Activated CD4-positive, alpha-beta T cell treated with anti-CD3 and anti-CD28 coated beads, Interleukin-2, amount 50 U/mL, for 48 hours (primary cell): ENCODE data around the gene PPP6R1.

Experiments
- DNase-seq, 2 experiments: peaks; one replicate each; pipeline ENCODE4 v3.0.0-alpha.2; 2020

The PPP6R1 gene, protein sequence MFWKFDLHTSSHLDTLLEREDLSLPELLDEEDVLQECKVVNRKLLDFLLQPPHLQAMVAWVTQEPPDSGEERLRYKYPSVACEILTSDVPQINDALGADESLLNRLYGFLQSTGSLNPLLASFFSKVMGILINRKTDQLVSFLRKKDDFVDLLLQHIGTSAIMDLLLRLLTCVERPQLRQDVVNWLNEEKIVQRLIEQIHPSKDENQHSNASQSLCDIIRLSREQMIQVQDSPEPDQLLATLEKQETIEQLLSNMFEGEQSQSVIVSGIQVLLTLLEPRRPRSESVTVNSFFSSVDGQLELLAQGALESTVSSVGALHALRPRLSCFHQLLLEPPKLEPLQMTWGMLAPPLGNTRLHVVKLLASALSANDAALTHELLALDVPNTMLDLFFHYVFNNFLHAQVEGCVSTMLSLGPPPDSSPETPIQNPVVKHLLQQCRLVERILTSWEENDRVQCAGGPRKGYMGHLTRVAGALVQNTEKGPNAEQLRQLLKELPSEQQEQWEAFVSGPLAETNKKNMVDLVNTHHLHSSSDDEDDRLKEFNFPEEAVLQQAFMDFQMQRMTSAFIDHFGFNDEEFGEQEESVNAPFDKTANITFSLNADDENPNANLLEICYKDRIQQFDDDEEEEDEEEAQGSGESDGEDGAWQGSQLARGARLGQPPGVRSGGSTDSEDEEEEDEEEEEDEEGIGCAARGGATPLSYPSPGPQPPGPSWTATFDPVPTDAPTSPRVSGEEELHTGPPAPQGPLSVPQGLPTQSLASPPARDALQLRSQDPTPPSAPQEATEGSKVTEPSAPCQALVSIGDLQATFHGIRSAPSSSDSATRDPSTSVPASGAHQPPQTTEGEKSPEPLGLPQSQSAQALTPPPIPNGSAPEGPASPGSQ

DNA sequence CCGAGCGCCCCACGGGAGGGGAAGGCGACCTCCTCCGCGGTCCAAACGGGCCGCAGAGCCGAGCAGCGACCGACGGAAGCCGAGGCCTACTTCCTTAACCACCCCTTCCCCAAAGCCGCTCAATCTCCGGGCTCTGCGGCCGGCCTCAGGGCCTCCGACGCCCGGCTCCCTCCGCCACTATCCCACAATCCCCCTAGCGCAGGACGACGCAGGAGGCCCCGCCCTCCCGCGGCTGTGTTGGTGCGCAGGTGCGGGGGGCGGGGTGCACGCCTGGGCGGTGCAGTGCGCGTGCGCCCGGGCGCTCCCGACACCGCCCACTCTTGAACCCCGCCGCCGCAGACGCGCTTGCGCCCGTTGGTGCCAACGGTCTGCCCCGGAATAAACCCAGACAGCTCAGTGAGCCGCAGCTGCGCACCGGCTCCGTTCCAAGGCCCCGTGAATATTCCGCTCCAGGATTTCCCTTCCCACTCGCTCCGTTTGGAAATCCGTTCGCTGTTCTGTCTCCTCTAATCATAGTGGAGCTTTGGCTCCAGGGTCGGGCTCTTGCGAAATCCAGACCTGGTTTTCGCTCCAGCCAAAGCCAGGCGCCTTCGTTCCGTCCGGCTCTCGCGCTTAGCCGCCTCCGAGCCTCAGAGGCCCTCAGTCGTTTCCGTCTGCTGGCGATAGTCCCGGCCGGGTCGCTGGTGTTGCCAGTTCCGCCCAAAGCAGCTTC, at the start of gene PPP6R1:
Gene PPP6R1, minus strand, starts transcription at position 190 of the 712 bp plus-strand sequence. CDS start 11,914 bp downstream, outside the sequence.
- DNase-seq, result peak; percentile 96 to 97

DNA sequence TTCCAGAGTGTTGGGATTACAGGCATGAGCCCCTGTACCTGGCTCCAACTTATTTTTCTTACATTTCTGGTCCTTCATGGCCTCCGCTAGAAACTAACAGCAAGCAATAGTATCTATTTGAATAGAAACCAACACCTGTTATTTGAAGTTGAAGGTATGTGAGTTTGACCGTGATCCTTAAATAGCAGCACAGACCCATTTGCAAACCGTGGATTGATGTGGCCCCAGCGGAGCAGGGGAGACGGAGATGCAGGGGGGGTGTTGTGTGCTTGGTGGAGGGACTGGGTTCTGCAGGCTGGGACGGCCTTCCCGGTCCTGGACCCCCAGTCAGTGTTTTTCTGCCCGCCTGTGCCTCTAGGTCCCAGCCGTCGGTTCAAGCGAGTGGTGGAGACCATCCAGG, 49.5 kb upstream of the PPP6R1 start:
- DNase-seq, result no peak

DNA sequence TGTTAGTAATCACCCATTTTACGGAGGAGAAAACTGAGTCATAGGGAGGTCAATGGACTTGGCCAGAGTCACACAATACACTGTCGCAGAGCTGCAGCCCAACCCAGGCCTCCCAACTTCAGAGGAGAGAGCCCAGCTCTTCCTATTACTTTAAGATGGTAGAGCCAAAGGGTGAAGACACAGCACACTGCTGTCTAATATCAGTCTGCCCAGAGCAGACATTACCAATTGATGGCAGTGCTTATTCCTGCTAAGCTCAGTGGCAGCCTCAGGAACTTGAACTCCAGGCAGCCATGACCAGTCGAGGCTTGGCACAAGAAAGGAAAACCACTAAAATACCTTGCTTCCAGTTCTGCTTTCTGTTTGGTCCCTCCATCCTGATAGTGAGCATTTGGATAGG, 47.9 kb upstream of the PPP6R1 start:
- no peak for DNase-seq

DNA sequence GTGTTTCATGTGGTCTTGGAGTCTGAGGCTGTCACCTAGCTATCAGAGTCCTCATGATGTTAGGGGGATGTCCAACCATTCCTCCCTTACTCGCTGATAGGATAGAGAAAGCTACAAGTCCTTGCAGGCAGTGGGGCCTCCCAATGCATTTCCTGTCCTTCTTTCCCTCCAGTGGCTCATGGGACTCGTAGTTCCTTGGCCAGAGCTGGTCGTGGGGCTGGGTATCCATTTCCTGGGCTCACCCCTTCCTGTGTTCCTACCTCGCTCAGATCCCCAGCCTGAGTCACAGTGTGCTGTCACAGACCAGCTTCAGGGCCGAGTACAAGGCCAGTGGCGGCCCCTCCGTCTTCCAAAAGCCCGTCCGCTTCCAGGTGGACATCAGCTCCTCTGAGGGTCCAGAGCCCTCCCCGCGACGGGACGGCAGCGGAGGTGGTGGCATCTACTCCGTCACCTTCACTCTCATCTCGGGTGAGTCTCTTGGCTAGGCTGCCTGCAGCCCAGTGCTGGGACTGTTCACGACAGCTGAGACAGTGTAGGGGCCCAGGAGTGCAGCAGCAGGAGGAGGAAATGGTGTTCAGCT, 47.3 kb upstream of the PPP6R1 start:
- DNase-seq, result no peak

DNA sequence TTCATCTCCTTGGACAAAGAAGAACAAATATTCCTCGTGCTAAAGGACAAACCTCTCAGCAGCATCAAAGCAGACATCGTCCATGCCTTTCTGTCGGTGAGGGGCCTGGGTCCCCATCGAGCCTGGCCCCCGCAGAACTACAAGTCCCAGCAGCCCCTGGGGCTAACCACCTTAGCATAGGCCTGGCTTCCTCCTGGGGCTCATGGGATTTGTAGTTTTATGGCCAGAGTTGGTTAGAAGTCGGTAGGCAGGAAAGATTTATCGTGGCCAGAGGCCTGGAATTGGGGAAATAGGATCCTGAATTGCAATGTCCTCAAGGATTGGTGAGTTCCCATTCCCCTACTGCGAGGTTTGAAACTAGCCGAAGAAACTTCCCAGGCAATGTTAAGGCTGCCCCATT, 46.7 kb upstream of the PPP6R1 start:
- DNase-seq, result peak; percentile 46 to 55

DNA sequence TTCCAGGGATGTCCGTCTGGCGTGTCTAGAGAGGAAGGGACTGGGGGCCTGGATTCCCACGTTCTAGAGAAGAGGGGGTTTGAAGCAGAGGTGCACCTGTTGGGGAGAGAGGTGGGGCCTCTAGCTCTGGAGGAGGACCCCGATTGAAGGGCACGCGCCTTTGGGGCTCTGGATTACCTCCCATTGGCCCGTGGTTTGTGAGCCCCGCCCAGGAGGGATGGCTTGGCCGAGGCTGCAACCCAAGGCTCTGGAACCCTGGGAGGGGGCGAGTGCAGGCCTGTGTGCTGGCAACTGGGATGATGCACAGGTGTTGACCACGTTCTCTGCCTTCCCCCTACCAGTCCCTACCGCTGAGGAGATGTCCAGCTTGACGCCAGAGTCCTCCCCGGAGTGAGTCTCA, 46.2 kb upstream of the PPP6R1 start:
- no peak for DNase-seq

DNA sequence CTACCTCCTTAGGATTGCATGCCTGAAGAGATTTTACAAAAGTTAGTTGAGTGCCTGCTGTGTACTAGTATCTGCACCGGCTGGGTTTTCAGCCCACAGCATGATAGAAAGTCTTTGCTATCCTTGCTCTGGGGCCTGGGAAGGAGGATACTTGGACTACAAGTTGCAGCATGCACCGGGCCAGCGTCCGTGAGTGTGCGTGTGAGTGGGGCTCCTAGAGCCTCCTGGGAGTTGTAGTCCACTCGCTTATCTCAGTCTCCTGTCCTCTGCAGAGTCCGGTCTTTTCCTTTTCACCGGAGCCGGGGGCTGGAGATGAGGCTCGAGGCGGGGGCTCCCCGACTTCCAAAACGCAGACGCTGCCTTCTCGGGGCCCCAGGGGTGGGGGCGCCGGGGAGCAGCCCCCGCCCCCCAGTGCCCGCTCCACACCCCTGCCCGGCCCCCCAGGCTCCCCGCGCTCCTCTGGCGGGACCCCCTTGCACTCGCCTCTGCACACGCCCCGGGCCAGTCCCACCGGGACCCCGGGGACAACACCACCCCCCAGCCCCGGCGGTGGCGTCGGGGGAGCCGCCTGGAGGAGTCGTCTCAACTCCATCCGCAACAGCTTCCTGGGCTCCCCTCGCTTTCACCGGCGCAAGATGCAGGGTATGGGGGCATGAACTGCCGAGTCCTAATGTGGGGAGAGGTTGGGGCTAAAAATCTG, 45.6 kb upstream of the PPP6R1 start:
- DNase-seq, result peak; percentile 31 to 41

DNA sequence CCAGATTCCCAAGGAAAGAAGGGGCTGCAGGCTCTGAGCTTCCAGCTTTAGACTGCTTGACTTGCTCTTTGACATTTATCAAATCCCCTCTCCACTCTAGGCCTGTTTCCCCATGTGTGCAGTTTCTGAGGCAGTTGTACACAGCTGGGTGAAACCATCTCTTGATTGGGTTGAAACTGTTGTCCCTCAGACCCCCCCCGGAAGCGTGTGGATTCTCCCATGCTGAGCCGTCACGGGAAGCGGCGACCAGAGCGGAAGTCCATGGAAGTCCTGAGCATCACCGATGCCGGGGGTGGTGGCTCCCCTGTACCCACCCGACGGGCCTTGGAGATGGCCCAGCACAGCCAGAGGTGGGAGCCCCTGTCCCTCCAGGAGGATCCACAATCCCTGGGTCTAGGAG, 44.7 kb upstream of the PPP6R1 start:
- DNase-seq, result no peak

DNA sequence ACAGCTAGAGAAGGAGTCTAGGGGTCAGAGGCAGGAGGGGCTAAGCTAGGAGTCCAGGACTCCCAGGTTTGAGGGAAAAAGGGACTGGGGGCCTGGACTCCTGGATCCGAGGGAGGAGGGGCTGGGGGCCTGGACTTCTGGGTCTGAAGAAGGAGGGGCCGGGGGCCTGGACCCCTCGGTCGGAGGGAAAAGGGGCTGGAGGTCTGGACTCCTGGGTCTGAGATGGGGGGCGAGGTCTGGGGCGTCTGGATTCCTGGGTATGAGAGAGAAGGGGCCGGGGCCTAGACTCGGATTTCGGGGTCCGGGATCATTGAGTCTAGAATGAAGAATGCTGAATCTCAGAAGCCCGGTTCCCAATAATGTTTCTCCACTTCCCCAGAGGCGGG, 43.5 kb upstream of the PPP6R1 start:
- no peak for DNase-seq

DNA sequence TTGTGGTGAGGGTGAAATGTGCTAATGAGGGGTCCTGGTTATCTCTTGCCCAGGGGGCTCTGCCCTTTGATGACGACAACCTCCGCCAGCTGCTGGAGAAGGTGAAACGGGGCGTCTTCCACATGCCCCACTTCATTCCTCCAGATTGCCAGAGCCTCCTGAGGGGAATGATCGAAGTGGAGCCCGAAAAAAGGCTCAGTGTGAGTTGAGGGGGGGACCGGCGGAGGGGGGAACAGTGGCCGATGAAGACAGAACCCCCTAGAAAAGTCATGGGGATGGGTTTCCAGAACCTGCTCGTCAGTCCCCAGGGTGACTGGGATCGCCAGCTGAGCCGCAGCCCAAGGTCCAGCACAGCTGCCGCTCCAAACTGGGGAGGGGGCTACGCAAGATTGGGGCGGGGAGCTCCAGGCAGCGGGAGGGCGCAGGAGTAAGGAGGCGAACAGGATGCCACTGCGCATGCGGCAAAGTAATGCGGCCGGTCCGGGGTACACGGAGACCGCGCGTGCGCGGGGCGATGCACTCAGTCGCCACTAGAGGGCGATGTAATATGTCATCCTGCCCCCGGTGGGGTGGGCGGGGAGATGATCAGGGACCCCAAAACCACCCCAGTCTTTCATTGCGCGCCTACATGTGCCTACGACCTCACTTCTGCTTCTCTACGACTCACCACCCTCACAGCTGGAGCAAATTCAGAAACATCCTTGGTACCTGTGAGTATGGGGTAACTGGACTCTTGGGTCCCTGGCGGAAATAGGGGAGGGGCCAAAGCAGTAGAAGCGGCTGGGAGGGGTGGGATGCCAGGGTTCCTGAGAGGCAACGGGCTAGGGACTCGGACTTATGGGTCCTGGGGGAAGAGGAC, 42.9 kb upstream of the PPP6R1 start:
- DNase-seq, result peak; percentile 98

DNA sequence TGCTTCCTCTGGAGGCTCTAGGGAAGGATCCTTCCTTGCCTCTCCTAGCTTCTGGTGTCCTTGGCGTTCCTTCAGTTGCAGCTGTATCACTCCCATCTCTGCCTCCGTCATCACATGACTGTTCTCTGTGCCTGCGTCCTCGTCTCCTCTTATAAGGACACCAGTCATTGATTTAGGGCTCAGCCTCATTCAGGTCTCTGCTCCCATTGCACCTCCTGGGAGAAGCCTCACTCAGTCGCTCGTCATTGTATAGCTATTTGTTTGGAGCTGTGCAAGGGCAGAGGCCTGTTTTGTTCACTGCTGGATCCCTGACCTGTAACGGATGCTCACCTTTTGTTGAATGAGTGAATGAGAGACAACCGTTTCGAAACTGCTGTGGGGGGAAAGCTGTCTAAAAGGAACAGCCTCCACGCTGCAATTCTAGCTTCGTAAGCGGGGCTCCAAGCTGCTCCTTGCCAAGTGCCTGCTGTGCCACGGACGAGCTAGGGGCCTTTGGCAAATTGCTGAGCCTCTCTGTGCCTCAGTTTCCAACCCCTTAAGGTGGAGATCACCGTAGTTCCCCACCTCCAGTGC, 42.2 kb upstream of the PPP6R1 start:
- DNase-seq, result no peak

DNA sequence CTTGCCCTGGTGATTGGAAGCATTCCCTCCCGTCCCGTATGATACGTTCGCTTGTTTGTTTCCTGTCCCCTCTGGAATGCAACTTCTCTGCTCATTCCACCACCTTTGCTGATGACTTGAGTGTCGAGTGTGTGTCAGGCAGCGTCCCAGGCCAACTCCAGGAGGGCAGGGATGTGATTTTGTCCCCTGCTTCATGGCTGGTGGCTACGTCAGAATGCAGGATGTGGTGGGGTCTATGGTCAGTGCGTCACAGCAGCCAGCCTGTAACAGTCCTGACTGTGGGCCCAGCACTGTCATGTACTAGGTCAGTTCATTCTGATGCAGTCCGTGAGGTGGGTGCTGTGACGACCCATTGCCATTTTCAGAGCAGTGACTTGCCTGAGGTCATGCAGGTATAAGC, 41.2 kb upstream of the PPP6R1 start:
- DNase-seq, result no peak

DNA sequence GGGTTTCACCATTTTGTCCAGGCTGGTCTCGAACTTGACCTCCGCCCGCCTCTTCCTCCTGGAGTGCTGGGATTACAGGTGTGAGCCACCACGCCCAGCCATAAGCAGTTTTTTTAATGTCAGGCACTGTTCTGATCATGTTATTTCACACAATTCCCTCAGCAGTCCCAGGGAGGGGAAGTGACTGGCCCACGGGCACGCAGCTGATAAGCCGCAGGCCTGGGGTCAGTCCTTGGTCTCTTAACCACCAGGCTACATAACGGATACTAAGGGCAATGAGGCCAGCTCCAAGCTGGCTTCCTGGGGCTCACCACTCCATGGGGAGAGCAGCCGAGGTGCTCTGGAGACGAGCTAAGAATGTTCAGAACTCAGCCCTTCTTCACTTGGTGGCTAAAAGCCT, 38.5 kb upstream of the PPP6R1 start:
- no peak for DNase-seq

DNA sequence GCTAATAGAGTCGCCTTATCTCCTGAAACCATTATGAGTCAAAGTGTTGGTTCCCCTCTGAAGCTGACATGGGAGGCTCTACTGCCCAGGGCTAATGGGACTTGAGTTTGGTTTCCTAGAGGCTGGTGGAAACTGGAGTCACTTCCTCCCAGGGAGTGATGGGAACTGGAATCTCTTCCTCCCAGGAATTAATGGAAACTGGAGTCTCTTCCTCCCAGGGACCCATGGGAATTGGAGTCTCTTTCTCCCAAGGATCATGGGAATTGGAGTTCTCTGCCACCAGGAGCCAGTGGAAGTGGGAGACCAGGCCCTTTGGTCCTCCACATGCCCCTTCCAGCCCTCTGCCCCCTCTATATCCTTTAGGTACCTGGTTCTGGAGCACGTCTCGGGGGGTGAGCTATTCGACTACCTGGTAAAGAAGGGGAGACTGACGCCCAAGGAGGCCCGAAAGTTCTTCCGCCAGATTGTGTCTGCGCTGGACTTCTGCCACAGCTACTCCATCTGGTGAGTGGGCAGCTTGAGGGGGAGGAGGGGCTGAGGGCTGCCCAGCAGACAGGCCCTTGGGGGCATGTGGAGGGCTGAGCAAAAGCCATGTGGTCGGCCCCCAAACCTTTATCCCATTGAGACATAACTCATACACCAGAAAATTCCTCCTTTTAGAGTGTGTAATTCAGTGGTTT, 30.4 kb upstream of the PPP6R1 start:
- no peak for DNase-seq

DNA sequence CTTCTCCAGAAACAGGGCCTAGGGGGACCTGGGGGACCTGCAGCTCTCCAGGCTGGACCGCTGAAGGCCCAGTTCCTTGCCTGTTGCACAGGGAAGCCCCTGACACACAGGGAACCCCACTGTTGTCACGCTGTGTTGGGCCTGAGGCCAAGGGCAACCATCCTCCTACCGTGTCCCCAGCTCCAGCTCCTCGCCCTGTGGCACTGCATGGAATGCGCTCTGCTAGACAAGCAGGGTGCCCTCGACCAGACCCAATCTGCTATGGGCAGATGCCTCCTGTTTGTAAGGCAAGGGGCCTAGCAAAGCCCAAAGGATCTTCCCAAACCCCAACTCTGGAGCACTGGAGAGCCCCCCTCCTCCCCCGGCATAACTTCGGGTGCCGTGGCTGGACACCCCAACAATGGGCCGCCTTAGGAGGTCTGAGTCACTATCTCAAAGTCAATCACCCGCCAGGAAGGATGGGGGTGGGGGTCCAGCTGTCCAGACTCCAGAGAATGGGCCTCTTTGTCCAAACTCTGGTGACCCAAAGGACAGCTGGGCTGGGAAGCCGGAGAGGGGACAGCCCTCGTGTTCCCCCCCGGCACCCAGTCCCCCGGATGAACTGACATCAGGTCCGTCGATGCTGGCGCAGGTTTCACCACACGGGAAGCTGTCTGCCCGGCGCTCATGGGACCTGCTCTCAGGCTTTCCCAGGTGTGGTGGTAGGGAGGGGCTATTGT, 28.7 kb upstream of the PPP6R1 start:
- no peak for DNase-seq

DNA sequence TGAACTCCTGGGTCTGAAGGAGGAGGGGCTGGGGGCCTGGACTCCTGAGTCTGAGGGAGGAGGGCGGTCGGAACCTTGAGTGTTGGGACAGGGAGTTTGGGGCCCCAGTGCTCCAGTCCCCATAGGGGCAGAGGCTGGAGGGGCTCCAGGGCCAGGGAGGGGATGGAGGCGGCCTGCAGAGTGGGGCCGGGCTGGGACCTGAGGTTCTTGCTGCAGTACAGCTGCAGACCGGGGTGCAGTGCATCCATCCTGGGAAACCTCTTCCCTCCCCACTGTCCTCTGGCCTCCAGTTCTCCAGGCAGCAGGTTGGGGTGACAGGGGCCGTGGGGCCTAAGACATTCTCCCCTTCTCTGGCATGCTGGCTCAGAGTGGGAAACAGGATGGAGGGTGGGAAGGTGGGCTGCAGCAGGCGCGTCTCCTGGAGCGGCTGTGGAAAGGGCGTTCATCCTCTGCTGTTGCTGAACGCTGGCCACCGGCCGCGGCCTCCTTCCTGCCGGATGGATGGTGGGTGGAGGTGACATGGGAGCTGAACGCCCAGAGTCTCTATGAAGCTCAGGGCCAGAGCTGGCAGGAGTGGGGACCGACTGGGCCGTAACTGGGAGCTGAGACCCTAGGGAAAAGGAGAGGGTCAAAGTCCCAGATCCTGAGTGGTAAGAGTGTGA, 26.5 kb upstream of the PPP6R1 start:
- DNase-seq, result no peak

DNA sequence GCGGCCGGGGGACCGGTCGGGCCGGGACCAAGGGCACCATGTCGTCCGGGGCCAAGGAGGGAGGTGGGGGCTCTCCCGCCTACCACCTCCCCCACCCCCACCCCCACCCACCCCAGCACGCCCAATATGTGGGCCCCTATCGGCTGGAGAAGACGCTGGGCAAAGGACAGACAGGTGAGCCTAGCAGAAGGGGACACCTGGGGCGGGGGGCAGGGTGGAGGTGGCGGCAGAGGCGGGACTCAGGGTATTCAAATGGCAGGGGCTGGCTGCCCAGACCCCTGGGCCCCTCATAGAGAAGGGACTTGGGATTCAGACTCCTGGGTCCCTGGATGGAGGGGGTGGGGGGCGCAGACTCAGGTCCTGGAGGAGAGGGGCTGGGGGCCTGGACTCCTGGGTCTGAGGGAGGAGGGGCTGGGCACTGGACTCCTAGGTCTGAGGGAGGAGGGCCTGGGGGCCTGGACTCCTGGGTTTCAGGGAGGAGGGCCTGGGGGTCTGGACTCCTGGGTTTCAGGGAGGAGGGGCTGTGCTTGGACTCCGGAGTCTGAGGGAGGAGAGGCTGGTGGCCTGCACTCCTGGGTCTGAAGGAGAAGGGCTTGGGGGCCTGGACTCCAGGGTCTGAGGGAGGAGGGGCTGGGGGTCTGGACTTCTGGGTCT, 25.7 kb upstream of the PPP6R1 start:
- DNase-seq, result no peak

DNA sequence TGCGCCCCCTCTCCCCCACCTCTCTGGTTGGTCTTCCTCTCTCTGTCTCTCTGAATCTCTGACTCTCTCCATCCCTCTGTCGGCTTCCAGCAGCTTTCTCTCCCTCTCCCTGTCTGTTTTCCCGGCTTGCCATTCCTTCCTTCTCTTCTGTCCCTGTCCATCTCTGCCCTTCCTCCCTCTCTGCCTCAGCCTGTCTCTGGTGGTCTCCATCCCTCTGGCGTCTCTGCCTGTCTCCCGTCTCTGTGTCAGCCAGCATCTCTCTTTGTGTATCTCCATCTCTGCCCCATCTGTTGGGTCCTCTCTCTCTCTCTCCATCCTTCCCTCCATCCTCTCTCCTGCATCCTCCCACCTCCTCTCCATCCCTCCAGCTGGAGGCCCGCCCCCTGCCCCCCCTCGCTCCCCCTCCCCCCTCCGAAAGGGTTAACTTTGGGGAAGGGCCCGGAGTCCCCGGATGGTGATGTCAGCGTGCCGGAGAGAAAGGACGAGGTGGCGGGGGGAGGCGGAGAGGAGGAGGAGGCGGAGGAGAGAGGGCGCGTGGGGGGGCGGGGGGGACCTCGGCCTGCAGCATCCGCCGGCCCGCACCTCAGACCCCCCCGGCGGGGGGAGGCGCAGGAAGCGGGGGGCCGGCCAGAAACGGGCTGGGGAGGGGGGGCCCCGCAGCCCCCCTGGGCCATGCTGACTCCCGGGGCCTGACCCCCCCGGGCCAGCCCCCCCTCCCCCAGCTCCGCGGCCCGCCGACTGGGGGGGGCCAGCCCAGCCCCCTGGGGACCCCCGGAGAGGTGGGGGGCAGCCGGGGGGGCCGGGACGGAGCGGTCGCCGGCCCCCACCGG, 24.9 kb upstream of the PPP6R1 start, which contains the start of gene BRSK1:
Gene BRSK1, plus strand, starts transcription at position 450 of the 830 bp plus-strand sequence. CDS start 446 bp downstream, outside the sequence.
- peak; percentile 43 to 56 for DNase-seq
